ENCODE data around the gene NPFF.
"Not testable (repeated sequence)": the region's sequence is repeated elsewhere in the genome, so short reads cannot be mapped to it uniquely, and the experiment has no call there.

The NPFF gene

GRCh38 chr12:53506881-53507602, at the start of gene NPFF:
NPFF (minus strand) TSS chr12:53507484; CDS start chr12:53507474, 10 bp downstream.
- DNase-seq (ENCODE audit: low read depth in 1 of 2, low spot score in 1 of 2): no peak

- DNase-seq (ENCODE audit: low read depth in 1 of 2, low spot score in 1 of 2): no peak
Observed at GRCh38 chr12:53552361-53553327, 45.4 kb upstream of the NPFF start.

DNA sequence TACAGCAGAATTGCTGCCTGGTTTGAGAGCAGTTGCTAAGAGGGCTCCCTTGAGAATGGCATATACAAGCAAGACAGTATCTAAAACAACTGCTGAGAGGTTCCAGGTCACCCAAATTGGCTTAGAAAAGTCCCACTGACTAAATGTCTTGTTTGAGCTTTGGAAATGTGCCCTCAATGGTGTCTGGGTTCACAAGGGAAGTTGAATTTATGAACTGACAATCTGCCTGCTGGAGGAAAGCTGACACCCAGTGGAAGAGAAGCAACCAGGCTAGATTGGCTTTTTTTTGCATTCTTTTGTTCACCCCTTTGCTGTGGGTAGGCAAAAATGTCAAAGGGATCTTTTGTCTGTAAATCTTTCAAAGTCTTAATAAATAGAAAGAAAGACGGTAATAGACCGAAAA, 44.6 kb upstream of the NPFF start:
- DNase-seq (ENCODE audit: low read depth in 1 of 2, low spot score in 1 of 2): no peak

GRCh38 chr12:53550595-53550994, 43.3 kb upstream of the NPFF start:
- DNase-seq (ENCODE audit: low read depth in 1 of 2, low spot score in 1 of 2): no peak

- DNase-seq (ENCODE audit: low read depth in 1 of 2, low spot score in 1 of 2): not testable (repeated sequence)
Observed at GRCh38 chr12:53550131-53550530, 42.8 kb upstream of the NPFF start.

- DNase-seq (ENCODE audit: low read depth in 1 of 2, low spot score in 1 of 2): not testable (repeated sequence)
Observed at GRCh38 chr12:53548354-53548753, 41.1 kb upstream of the NPFF start.

DNA sequence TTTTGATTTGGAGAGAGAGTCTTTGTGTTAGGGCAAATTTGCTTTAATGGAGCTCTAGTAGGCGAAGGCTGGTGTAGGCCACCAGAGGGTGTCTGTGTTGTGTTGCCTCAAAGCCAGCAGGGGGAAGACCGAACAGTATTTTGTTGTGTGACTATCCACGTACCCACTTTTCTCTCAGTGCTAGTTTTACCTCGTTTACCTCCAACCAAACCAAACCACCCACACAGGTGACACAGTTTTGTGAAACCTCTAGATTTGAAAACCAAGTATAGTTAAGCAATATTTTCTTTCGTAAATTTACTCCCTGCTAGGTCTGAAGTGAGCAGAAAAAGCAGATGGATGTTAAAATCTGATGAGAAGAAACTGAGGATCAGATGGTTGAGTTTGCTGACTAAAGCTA, 36.3 kb upstream of the NPFF start:
- peak in 1 of 2 donors; percentile 2 for DNase-seq (ENCODE audit: low read depth in 1 of 2, low spot score in 1 of 2)

- no peak for DNase-seq (ENCODE audit: low read depth in 1 of 2, low spot score in 1 of 2)
Observed at GRCh38 chr12:53539526-53539925, 32.2 kb upstream of the NPFF start.

GRCh38 chr12:53538209-53538689, 31.0 kb upstream of the NPFF start:
- no peak for DNase-seq (ENCODE audit: low read depth in 1 of 2, low spot score in 1 of 2)

GRCh38 chr12:53536962-53537361, 29.7 kb upstream of the NPFF start:
- no peak for DNase-seq (ENCODE audit: low read depth in 1 of 2, low spot score in 1 of 2)

DNA sequence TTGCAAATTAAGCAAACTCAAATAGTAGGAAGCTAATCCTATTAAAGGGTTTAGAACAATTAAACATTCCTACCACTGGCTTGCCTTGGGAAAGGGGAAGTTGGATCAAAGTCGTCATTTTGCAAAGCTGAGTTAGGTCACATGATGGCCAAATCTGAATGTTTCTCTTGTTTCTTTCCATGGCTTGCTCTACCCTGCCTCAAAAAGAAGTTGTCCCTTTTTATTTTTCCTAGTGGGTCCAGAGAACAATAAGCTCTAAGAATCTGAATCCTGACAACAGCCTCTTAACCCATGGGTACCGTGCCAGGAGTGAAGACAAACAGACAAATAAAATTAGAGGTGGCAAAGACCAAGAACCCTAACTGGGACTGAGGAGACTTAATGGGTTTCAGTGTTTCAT, 26.2 kb upstream of the NPFF start:
- DNase-seq (ENCODE audit: low read depth in 1 of 2, low spot score in 1 of 2): no peak

- DNase-seq (ENCODE audit: low read depth in 1 of 2, low spot score in 1 of 2): no peak
Observed at GRCh38 chr12:53532524-53533445, 25.5 kb upstream of the NPFF start.

GRCh38 chr12:53532021-53532420, 24.7 kb upstream of the NPFF start:
- DNase-seq (ENCODE audit: low read depth in 1 of 2, low spot score in 1 of 2): no peak

DNA sequence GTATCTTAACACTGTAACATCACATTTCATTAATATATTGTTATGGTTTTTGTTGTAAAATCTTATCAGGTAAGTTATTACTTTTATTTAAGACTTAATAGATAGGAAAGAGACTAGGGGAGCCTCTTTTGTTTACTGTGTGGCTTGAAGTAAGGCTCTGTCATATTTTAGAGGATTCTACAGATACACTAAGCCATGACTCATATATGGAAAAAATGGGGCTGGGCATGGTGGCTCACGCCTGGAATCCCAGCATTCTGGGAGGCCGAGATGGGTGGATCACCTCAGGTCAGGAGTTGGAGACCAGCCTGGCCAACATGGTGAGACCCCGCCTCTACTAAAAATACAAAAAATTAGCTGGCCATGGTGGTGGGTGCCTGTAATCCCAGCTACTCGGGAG, 23.6 kb upstream of the NPFF start:
- no peak for DNase-seq (ENCODE audit: low read depth in 1 of 2, low spot score in 1 of 2)

DNA sequence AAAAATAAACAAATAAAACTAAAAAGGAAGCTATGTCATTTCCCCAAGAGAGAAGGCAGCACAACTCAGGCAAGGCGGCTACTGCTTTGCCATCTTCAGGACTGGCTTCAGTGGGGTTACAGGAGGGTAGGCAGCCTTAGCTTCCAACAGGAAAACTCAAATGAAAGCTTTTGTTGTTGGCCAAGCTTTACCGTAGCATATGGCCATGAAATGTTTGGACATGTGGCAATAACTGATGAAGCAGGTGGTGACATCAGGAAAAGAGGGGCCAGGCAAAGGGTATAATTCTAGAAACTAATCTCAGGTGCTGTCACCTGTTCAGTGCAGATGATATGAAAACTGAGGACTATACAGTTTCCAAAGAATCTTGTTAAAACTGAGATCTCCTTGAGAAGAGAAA, 22.8 kb upstream of the NPFF start:
- no peak for DNase-seq (ENCODE audit: low read depth in 1 of 2, low spot score in 1 of 2)

DNA sequence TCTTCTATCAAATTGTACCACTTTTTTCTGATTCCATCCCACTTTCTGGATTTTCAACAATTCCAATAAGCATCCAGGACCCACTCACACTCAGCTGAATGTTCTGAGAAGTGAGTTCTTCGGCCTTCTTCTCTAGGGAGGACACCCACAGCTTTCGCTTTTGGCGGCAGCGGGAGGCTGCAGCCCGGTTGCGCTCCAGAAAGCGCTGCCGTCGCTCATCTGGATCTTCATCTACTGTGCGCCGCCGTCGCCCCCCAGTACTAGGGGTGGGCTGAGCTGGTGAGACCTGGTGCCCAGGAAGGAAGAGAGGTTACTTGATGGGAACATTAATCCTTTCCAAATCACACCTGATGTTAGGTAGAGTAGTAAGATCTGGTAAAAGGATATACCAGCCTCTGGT, 17.2 kb upstream of the NPFF start:
- DNase-seq (ENCODE audit: low read depth in 1 of 2, low spot score in 1 of 2): no peak

- DNase-seq (ENCODE audit: low read depth in 1 of 2, low spot score in 1 of 2): no peak
Observed at GRCh38 chr12:53523131-53523530, 15.8 kb upstream of the NPFF start.

- no peak for DNase-seq (ENCODE audit: low read depth in 1 of 2, low spot score in 1 of 2)
Observed at GRCh38 chr12:53518381-53518780, 11.1 kb upstream of the NPFF start.

GRCh38 chr12:53516758-53517455, 9.6 kb upstream of the NPFF start:
- no peak for DNase-seq (ENCODE audit: low read depth in 1 of 2, low spot score in 1 of 2)

- no peak for DNase-seq (ENCODE audit: low read depth in 1 of 2, low spot score in 1 of 2)
Observed at GRCh38 chr12:53515291-53515680, 8.0 kb upstream of the NPFF start.

Data from activated T-helper 1 cell treated with anti-CD3 and anti-CD28 coated beads, Interleukin-2, amount 50 U/mL, for 16 hours (primary cell).